Prostate gland (tissue), 2 donors: ENCODE measurements around the gene ARHGAP25.

Experiments
- POLR2A ChIP-seq: fragments of 450-650 bp; IDR thresholded peaks from one replicate; pipeline ENCODE4 v1.6.1; 2016; ENCODE audit warnings: antibody characterized with exemption, mild to moderate bottlenecking
- POLR2AphosphoS5 ChIP-seq: sonication (generic); formaldehyde crosslinking; IDR thresholded peaks from one replicate; pipeline ENCODE4 v1.6.1; 2017; ENCODE audit warnings: antibody characterized with exemption
- TF ChIP-seq, protein P1 (sequence below), 4 experiments: fragments of 200-600 bp in 2 of 4; fragments of 450-650 bp in 2 of 4; sonication (generic) in 2 of 4; IDR thresholded peaks; 1 replicate in 3 of 4; 2 replicates in 1 of 4; pipeline ENCODE4 v1.5.1; 2016 to 2019; ENCODE audit warnings: antibody characterized with exemption in 4 of 4, mild to moderate bottlenecking in 2 of 4, moderate library complexity in 2 of 4

DNA sequence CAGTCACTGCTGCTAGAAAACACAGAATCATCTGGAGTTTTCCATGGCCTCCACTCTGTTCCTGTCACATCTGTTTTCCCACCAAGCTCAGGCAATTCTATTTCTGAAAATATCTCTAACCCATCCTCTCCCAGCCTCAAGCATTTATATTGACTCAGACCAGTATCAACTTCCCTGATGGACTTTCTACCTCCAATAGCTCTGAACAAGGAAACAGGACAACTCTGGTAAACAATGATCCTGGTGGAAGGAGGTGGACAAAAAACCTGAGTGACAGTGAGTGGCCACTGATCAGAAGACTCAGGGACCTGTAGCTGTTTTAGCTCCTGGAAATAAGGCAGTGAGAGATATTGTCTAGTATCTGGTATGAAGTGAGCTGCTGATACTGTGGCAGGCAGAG is 113.1 kb downstream of the ARHGAP25 start:
- TF ChIP-seq, protein P1, sequence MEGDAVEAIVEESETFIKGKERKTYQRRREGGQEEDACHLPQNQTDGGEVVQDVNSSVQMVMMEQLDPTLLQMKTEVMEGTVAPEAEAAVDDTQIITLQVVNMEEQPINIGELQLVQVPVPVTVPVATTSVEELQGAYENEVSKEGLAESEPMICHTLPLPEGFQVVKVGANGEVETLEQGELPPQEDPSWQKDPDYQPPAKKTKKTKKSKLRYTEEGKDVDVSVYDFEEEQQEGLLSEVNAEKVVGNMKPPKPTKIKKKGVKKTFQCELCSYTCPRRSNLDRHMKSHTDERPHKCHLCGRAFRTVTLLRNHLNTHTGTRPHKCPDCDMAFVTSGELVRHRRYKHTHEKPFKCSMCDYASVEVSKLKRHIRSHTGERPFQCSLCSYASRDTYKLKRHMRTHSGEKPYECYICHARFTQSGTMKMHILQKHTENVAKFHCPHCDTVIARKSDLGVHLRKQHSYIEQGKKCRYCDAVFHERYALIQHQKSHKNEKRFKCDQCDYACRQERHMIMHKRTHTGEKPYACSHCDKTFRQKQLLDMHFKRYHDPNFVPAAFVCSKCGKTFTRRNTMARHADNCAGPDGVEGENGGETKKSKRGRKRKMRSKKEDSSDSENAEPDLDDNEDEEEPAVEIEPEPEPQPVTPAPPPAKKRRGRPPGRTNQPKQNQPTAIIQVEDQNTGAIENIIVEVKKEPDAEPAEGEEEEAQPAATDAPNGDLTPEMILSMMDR (IDR thresholded peaks at IDR 0.05) = no peak
- TF ChIP-seq POLR2AphosphoS5 = no peak
- TF ChIP-seq POLR2A = no peak
